ENCODE measurements around the gene SMAD5. TPM values are rescaled to one million over a fixed set of nuclear protein-coding genes. Genes with fewer than 3 reads are reported as not detected.

The SMAD5 gene
- total and polyA plus RNA-seq, 2 experiments from 2014 or later = 37.5 to 56.6 TPM

GRCh38 chr5:136133922-136134379, 1.3 kb downstream of the SMAD5 start:
- H3K79me2 ChIP-seq (replicated peaks; ENCODE audit: insufficient read depth) = peaks cover 58% of the 10 kb centered on the region
- TF ChIP-seq EZH2phosphoT487 (IDR thresholded peaks at IDR 0.05; ENCODE audit: unreplicated experiment) (no peak), ETS1 (IDR thresholded peaks at IDR 0.05) (no peak), JUNB (IDR thresholded peaks at IDR 0.05; ENCODE audit: unreplicated experiment) (no peak), POLR2AphosphoS5 (IDR thresholded peaks at IDR 0.05; ENCODE audit: low read depth) (no peak), STAT1 (IDR thresholded peaks at IDR 0.05; ENCODE audit: unreplicated experiment) (no peak), ZNF462 (CRISPR knock-in tag; IDR thresholded peaks at IDR 0.05) (no peak), EZH2 (IDR thresholded peaks at IDR 0.05; ENCODE audit: low read depth, unreplicated experiment) (no peak), REST (IDR thresholded peaks at IDR 0.05; ENCODE audit: unreplicated experiment) (no peak)
- TF ChIP-seq, protein P1, sequence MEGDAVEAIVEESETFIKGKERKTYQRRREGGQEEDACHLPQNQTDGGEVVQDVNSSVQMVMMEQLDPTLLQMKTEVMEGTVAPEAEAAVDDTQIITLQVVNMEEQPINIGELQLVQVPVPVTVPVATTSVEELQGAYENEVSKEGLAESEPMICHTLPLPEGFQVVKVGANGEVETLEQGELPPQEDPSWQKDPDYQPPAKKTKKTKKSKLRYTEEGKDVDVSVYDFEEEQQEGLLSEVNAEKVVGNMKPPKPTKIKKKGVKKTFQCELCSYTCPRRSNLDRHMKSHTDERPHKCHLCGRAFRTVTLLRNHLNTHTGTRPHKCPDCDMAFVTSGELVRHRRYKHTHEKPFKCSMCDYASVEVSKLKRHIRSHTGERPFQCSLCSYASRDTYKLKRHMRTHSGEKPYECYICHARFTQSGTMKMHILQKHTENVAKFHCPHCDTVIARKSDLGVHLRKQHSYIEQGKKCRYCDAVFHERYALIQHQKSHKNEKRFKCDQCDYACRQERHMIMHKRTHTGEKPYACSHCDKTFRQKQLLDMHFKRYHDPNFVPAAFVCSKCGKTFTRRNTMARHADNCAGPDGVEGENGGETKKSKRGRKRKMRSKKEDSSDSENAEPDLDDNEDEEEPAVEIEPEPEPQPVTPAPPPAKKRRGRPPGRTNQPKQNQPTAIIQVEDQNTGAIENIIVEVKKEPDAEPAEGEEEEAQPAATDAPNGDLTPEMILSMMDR (conservative IDR thresholded peaks at IDR 0.05; ENCODE audit: low read depth in 2 of 2) = no peak
- no peaks in the 10 kb centered on the region for H3F3A ChIP-seq (replicated peaks; ENCODE audit: low read depth)
- no peak overlapping the region for H2AFZ ChIP-seq
- H3K27ac ChIP-seq (ENCODE audit: low read depth) = no peak overlapping the region
- DNase-seq (ENCODE audit: low spot score) (no peak), ATAC-seq (no peak)
- peak overlapping the region; percentile 96 for H3K4me3 ChIP-seq
- H3K4me1 ChIP-seq (ENCODE audit: insufficient read depth) = peaks cover 21% of the 10 kb centered on the region
- H3K27me3 ChIP-seq (ENCODE audit: insufficient read depth) = 0 out of 2 replicates have a peak, but pooled peaks cover 6% of the 10 kb centered on the region
- Mint-ChIP-seq H3K27me3 (ENCODE audit: insufficient read depth, low read depth, poor library complexity) (peaks cover 12% of the 10 kb centered on the region), H3K27ac (no peak overlapping the region), H3K4me3 (peak overlapping the region; percentile 88), H3K36me3 (ENCODE audit: low read depth) (no peaks in the 10 kb centered on the region), H3K9me3 (no peaks in the 10 kb centered on the region; the same call in 2 of the 3 replicates), H3K4me1 (peaks cover 37% of the 10 kb centered on the region)
- no peaks in the 10 kb centered on the region for H3K36me3 ChIP-seq (ENCODE audit: insufficient read depth)
- peaks cover 50% of the 10 kb centered on the region for H4K20me1 ChIP-seq (replicated peaks; ENCODE audit: insufficient read depth)
- no peaks in the 10 kb centered on the region for H3K9me2 ChIP-seq (ENCODE audit: insufficient read depth)
- H3K4me2 ChIP-seq = peak overlapping the region; percentile 99
